ENCODE measurements around the gene AUH. TPM values are rescaled to one million over a fixed set of nuclear protein-coding genes. Genes with fewer than 3 reads are reported as not detected.

The AUH gene
- total and polyA plus RNA-seq, 2 donors (not counting 1 experiment from before 2014, with no cell fraction given) = 5.2 to 29.1 TPM

DNA sequence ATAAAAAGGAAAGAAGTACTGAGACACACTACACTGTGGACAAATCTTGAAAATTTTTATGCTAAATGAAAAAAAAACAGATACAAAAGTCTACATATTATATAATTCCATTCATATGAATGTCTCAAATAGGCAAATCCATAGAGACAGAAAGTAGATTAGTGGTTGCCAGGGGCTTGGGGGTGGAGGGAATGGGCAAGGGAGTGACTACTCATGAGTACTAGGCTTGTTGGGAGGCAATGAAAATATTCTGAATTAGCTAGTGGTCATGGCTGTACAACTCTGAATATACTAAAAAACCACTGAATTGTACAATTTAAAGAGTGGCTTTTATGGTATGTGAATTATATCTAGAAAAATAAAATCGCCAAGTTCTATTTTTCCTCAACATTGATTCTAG, 154.9 kb downstream of the AUH start:
- CTCF ChIA-PET = no interaction called here
- no peak for ATAC-seq (ENCODE audit: low read depth)
- Histone ChIP-seq H4K20me1 (ENCODE audit: control insufficient read depth, insufficient read depth, low read length, poor library complexity, severe bottlenecking) (no peaks in the 10 kb centered on the region), H3K79me2 (ENCODE audit: control insufficient read depth, insufficient read depth, low read length) (no peaks in the 10 kb centered on the region), H3K4me1 (ENCODE audit: control insufficient read depth in 2 of 2, insufficient read depth in 2 of 2, low read length in 2 of 2) (peaks cover 23 to 27% of the 10 kb centered on the region in 2 donors), H3K27me3 (replicated peaks in 1 of 4; ENCODE audit: control extremely low read depth in 1 of 4, control insufficient read depth in 3 of 4, insufficient read depth in 4 of 4, low read length in 3 of 4) (no peaks in the 10 kb centered on the region), H3K4me3 (ENCODE audit: control extremely low read depth in 1 of 5, extremely low read depth in 1 of 5, insufficient read depth in 1 of 5, low read depth in 2 of 5, low read length in 4 of 5) (no peak overlapping the region), H3K9ac (ENCODE audit: low read length) (no peak overlapping the region), H3K27ac (ENCODE audit: low read length in 2 of 2) (peak overlapping the region; percentile 73 to 80), H2AFZ (ENCODE audit: insufficient read depth, low read depth, low read length, poor library complexity, severe bottlenecking) (no peak overlapping the region), H3K4me2 (replicated peaks; ENCODE audit: low read depth, low read length, poor library complexity, severe bottlenecking) (peak overlapping the region; percentile 67), H3K36me3 (replicated peaks in 1 of 2; ENCODE audit: control extremely low read depth in 1 of 2, control insufficient read depth in 1 of 2, extremely low read depth in 1 of 2, insufficient read depth in 2 of 2, low read length in 1 of 2) (no peaks in the 10 kb centered on the region), H3K9me3 (ENCODE audit: control extremely low read depth in 1 of 3, control insufficient read depth in 2 of 3, insufficient read depth in 1 of 3, low read length in 2 of 3) (peaks cover 0 to 2% (median 0%) of the 10 kb centered on the region in 3 donors)
- intact Hi-C loops (cut with micrococcal nuclease) = loop anchor here (5.0 kb wide), 2 partner anchors 45 to 215 kb away; partner anchors contain the start of gene NFIL3
- WGBS (ENCODE audit: insufficient coverage) = no CpG with 5 or more reads among the region's 1 CpG
- TF ChIP-seq CTCF (IDR thresholded peaks at IDR 0.05) (no peak), EZH2 (IDR thresholded peaks at IDR 0.05; ENCODE audit: borderline replicate concordance, insufficient read depth, low read depth, low read length, poor library complexity, severe bottlenecking) (no peak)
- no peak overlapping the region for H3K27ac Mint-ChIP-seq
- POLR2A ChIA-PET = no interaction called here
- no peaks in the 10 kb centered on the region for H3K27me3 Mint-ChIP-seq
- no peak overlapping the region for H3K4me3 Mint-ChIP-seq
- no peak for DNase-seq
- peaks cover 2% of the 10 kb centered on the region for H3K9me3 Mint-ChIP-seq (ENCODE audit: insufficient read depth)
- peaks cover 28% of the 10 kb centered on the region for H3K4me1 Mint-ChIP-seq

DNA sequence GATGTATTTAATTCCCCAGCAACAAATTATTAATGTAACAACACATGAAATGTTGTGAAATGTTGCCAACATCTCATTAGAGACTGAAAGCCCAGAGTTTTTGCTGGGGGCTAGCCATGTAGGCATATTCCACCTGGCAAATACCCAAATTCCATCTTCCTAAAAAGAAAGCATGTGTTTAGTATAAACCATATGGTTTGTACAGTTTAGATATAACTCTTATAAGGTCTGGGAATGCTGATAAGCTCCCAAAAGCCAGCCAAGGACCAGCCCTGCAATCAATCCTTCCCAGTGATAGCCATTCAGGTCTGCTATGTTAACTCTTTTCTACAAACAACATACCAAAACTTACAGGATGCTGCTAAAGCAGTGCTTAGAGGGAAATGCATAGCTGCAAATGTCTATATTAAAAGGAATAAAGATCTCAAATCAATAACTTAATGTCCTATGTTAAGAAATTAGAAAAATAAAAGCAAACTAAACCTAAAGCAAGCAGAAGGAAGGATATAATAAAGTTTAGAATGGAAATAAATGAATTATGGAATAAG, 158.9 kb downstream of the AUH start:
- peaks cover 0 to 4% (median 0%) of the 10 kb centered on the region in 3 donors for H3K9me3 ChIP-seq (ENCODE audit: control extremely low read depth in 1 of 3, control insufficient read depth in 2 of 3, insufficient read depth in 1 of 3, low read length in 2 of 3)
- H4K20me1 ChIP-seq (ENCODE audit: control insufficient read depth, insufficient read depth, low read length, poor library complexity, severe bottlenecking) = no peaks in the 10 kb centered on the region
- no peak overlapping the region for H3K27ac Mint-ChIP-seq
- DNase-seq (no peak), ATAC-seq (ENCODE audit: low read depth) (no peak)
- ChIA-PET CTCF (interaction anchor here (0.8 kb wide), 1 partner anchor 18 kb away, joined by 3 read pairs; no protein-coding TSS in a partner anchor), POLR2A (no interaction called here)
- H3K79me2 ChIP-seq (ENCODE audit: control insufficient read depth, insufficient read depth, low read length) = no peaks in the 10 kb centered on the region
- peaks cover 3% of the 10 kb centered on the region for H3K9me3 Mint-ChIP-seq (ENCODE audit: insufficient read depth)
- no peak overlapping the region for H2AFZ ChIP-seq (ENCODE audit: insufficient read depth, low read depth, low read length, poor library complexity, severe bottlenecking)
- H3K27me3 ChIP-seq (replicated peaks in 1 of 4; ENCODE audit: control extremely low read depth in 1 of 4, control insufficient read depth in 3 of 4, insufficient read depth in 4 of 4, low read length in 3 of 4) = no peaks in the 10 kb centered on the region
- H3K36me3 ChIP-seq (replicated peaks in 1 of 2; ENCODE audit: control extremely low read depth in 1 of 2, control insufficient read depth in 1 of 2, extremely low read depth in 1 of 2, insufficient read depth in 2 of 2, low read length in 1 of 2) = no peaks in the 10 kb centered on the region
- intact Hi-C loops (cut with micrococcal nuclease) = no loop called here
- H3K9ac ChIP-seq (ENCODE audit: low read length) = no peak overlapping the region
- H3K4me1 ChIP-seq (ENCODE audit: control insufficient read depth in 2 of 2, insufficient read depth in 2 of 2, low read length in 2 of 2) = peaks cover 8 to 16% of the 10 kb centered on the region in 2 donors
- H3K4me2 ChIP-seq (replicated peaks; ENCODE audit: low read depth, low read length, poor library complexity, severe bottlenecking) = no peak overlapping the region
- no peaks in the 10 kb centered on the region for H3K27me3 Mint-ChIP-seq
- H3K4me1 Mint-ChIP-seq = peaks cover 15% of the 10 kb centered on the region
- no peak overlapping the region for H3K4me3 Mint-ChIP-seq
- H3K27ac ChIP-seq (ENCODE audit: low read length in 2 of 2) = no peak overlapping the region
- H3K4me3 ChIP-seq (ENCODE audit: control extremely low read depth in 1 of 5, extremely low read depth in 1 of 5, insufficient read depth in 1 of 5, low read depth in 2 of 5, low read length in 4 of 5) = no peak overlapping the region
- TF ChIP-seq CTCF (IDR thresholded peaks at IDR 0.05) = no peak
- TF ChIP-seq EZH2 (IDR thresholded peaks at IDR 0.05; ENCODE audit: borderline replicate concordance, insufficient read depth, low read depth, low read length, poor library complexity, severe bottlenecking) = no peak

All from B cell (primary cell).